GM19324 (cell line): Measurements from ENCODE around the gene HSDL2.
"Not testable (repeated sequence)": the region's sequence is repeated elsewhere in the genome, so short reads cannot be mapped to it uniquely, and the experiment has no call there.

ENCODE experiments used
- ATAC-seq: cut with Tn5 transposase; IDR thresholded peaks from one replicate; pipeline ENCODE4 v1.9.1; 2021; ENCODE audit warnings: mild to moderate bottlenecking, moderate library complexity; ENCODE audit not compliant: unreplicated experiment, low FRiP score

The HSDL2 gene

GRCh38 chr9:112489876-112490666, 110.2 kb downstream of the HSDL2 start:
- no peak for ATAC-seq

GRCh38 chr9:112493393-112494137, 113.7 kb downstream of the HSDL2 start:
- ATAC-seq, result no peak

GRCh38 chr9:112494153-112494552, 114.2 kb downstream of the HSDL2 start:
- no peak for ATAC-seq

GRCh38 chr9:112495614-112496013, 115.7 kb downstream of the HSDL2 start:
- no peak for ATAC-seq

GRCh38 chr9:112496074-112496722, 116.3 kb downstream of the HSDL2 start:
- ATAC-seq, result no peak

GRCh38 chr9:112500842-112501241, 120.9 kb downstream of the HSDL2 start:
- ATAC-seq, result no peak

- ATAC-seq, result no peak
These were observed 121.4 kb downstream of the HSDL2 start for GRCh38 chr9:112501287-112501686.

- ATAC-seq, result no peak
These were observed 122.5 kb downstream of the HSDL2 start for GRCh38 chr9:112502175-112502946.

- ATAC-seq, result no peak
These were observed 123.3 kb downstream of the HSDL2 start for GRCh38 chr9:112503170-112503569.

- ATAC-seq, result no peak
These were observed 125.2 kb downstream of the HSDL2 start for GRCh38 chr9:112505086-112505485.

- no peak for ATAC-seq
These were observed 125.7 kb downstream of the HSDL2 start for GRCh38 chr9:112505607-112506006.

- no peak for ATAC-seq
These were observed 126.7 kb downstream of the HSDL2 start for GRCh38 chr9:112506571-112506970.

GRCh38 chr9:112507001-112507680, 127.2 kb downstream of the HSDL2 start:
- ATAC-seq, result no peak

GRCh38 chr9:112508377-112508776, 128.5 kb downstream of the HSDL2 start:
- ATAC-seq, result no peak

GRCh38 chr9:112512377-112512776, 132.5 kb downstream of the HSDL2 start:
- ATAC-seq, result not testable (repeated sequence)

GRCh38 chr9:112516769-112517168, 136.9 kb downstream of the HSDL2 start:
- ATAC-seq, result no peak

GRCh38 chr9:112520069-112520468, 140.2 kb downstream of the HSDL2 start:
- ATAC-seq, result no peak

- no peak for ATAC-seq
These were observed 140.7 kb downstream of the HSDL2 start for GRCh38 chr9:112520656-112521055.
